Karpas-422 (cell line): Measurements from ENCODE around the gene TMED4. TPM values are rescaled to one million over a fixed set of nuclear protein-coding genes. Genes with fewer than 3 reads are reported as not detected.

ENCODE experiments used
- DNase-seq: peaks from one replicate; pipeline ENCODE4 v3.0.0-alpha.2; 2015
- H2AFZ ChIP-seq: fragments of 200-600 bp; sonication (generic); 2 replicates; pipeline ENCODE4 v1.6.1; 2014; ENCODE audit warnings: antibody characterized with exemption, low read length, mixed read lengths
- H3K27ac ChIP-seq: fragments of 200-600 bp; sonication (generic); 2 replicates; pipeline ENCODE4 v1.5.1; 2014; ENCODE audit warnings: mild to moderate bottlenecking, low read length, moderate library complexity
- H3K27me3 ChIP-seq: fragments of 200-600 bp; sonication (generic); 2 replicates; pipeline ENCODE4 v1.6.1; 2014; ENCODE audit warnings: low read length, mixed read lengths
- H3K36me3 ChIP-seq: fragments of 200-600 bp; sonication (generic); 2 replicates; pipeline ENCODE4 v1.6.1; 2014; ENCODE audit warnings: low read length, mixed read lengths; ENCODE audit not compliant: insufficient read depth
- H3K4me1 ChIP-seq: fragments of 200-600 bp; sonication (generic); 2 replicates; pipeline ENCODE4 v1.6.1; 2014; ENCODE audit warnings: mild to moderate bottlenecking, low read length, mixed read lengths
- H3K4me2 ChIP-seq: fragments of 200-600 bp; sonication (generic); 2 replicates; pipeline ENCODE4 v1.6.1; 2014; ENCODE audit warnings: low read length, low read depth, mild to moderate bottlenecking; ENCODE audit not compliant: poor library complexity, severe bottlenecking
- H3K4me3 ChIP-seq: fragments of 200-600 bp; sonication (generic); 2 replicates; pipeline ENCODE4 v1.5.1; 2014; ENCODE audit warnings: mild to moderate bottlenecking, antibody characterized with exemption, low read length, mixed read lengths
- H3K79me2 ChIP-seq: fragments of 200-600 bp; sonication (generic); 2 replicates; pipeline ENCODE4 v1.6.1; 2014; ENCODE audit warnings: mild to moderate bottlenecking, low read length, mixed read lengths
- H3K9ac ChIP-seq: fragments of 200-600 bp; sonication (generic); 2 replicates; pipeline ENCODE4 v1.6.0; 2014; ENCODE audit warnings: low read length
- H3K9me2 ChIP-seq: fragments of 200-600 bp; sonication (generic), shearing (Covaris generic); replicated peaks from 2 replicates; pipeline ENCODE4 v1.6.0; 2014; ENCODE audit warnings: mild to moderate bottlenecking, low read length, moderate library complexity; ENCODE audit not compliant: insufficient read depth
- H3K9me3 ChIP-seq: fragments of 300-700, 200-600 bp; sonication (generic); 2 replicates; pipeline ENCODE4 v1.6.1; 2014; ENCODE audit warnings: low read length, mixed read lengths
- H4K20me1 ChIP-seq: fragments of 200-600 bp; sonication (generic); 2 replicates; pipeline ENCODE4 v1.6.1; 2014; ENCODE audit warnings: mild to moderate bottlenecking, antibody characterized with exemption, low read length, low read depth; ENCODE audit not compliant: insufficient read depth
- total RNA-seq: library from RNA; depleted of rRNA; stranded (reverse); fragments of >200 nt; shearing (Covaris generic); gene quantifications from 2 replicates; pipeline ENCODE4 v1.2.3, GENCODE V29; 2014; ENCODE audit warnings: low replicate concordance

Gene TMED4
- total RNA-seq, 1 experiment from 2014 or later = 66.2 TPM

DNA sequence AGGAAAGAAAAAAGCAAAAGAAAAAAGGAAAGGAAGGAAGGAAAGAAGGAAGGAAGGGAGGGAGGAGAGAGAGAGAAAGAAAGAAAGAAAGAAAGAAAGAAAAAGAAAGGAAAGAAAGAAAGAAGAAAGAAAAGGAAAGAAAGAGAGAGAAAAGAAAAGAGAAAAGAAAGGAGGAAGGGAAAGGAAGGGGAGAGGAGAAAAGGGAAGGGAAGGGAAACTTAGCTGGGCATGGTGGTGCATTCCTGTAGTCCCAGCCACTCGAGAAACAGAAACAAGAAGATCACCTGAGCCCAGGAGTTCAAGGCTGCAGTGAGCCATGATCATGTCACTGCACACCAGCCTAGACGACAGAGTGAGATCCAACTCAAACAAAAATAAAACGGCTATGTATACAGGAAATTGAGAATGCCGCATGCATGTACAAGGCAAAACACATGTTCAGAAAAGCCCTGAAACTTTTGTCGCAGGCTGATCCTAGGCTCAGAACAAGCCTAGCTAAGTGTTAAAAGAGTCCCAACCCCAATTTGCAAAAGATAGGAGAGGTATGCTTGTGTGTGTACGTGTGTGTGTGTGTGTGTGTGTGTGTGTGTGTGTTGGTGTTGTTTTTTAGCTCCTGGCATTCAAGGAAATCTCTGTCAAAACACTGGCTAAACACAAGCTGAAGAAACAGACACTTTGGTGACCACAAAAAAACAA lies 34.3 kb downstream of the TMED4 start:
- no peak overlapping the region for H3K9ac ChIP-seq
- H3K27me3 ChIP-seq = no peaks in the 10 kb centered on the region

DNA sequence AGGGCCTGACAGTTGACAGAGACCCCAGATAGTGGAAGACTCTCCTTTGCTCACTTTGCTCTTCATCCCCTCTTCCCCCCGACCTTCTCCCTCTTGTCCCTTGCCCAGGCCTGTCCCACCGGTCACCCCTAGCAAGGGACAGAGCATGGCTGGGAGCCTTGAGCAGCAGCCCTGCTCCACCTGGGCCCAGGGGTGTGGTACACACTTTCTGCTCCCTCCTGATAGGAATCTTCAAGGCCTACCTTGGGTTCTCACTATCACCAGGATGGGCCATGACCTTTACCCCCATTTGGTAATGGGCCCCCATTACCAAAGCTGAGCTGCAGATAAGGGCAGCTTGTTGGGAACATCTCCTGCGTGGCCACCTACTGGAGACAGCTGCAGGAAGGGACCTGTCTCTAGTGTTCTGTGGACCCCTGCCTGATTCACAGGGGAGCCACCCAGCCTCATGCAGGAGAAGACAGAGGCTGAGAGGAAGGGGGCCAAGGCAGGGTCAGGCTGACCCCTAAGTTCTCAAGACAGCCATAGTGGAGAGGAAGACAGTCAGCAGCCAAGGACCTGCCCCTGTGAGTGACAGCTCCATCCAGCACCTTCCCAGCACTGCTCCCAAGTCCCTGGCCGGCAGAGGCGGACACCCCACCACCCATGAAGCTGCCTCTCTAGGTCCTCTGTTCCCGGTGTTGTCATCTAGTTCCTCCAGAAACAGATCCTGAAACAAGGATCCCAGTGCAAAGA lies 40.0 kb downstream of the TMED4 start:
- H3K79me2 ChIP-seq = no peaks in the 10 kb centered on the region
- H3K27me3 ChIP-seq = no peaks in the 10 kb centered on the region
- H3K9me3 ChIP-seq = no peaks in the 10 kb centered on the region
- no peaks in the 10 kb centered on the region for H3K36me3 ChIP-seq
- no peak for DNase-seq
- H3K9me2 ChIP-seq = no peaks in the 10 kb centered on the region
- no peak overlapping the region for H3K9ac ChIP-seq
- no peak overlapping the region for H3K27ac ChIP-seq
- H3K4me3 ChIP-seq = no peak overlapping the region
- no peak overlapping the region for H2AFZ ChIP-seq
- H3K4me2 ChIP-seq = no peak overlapping the region
- no peaks in the 10 kb centered on the region for H3K4me1 ChIP-seq
- no peaks in the 10 kb centered on the region for H4K20me1 ChIP-seq

More for the DNA sequence above, 34.3 kb downstream of the TMED4 start:
- H3K27ac ChIP-seq = no peak overlapping the region
- no peaks in the 10 kb centered on the region for H3K36me3 ChIP-seq
- no peak overlapping the region for H3K4me2 ChIP-seq
- H2AFZ ChIP-seq = no peak overlapping the region
- no peak overlapping the region for H3K4me3 ChIP-seq
- H3K9me3 ChIP-seq = no peaks in the 10 kb centered on the region
- H3K79me2 ChIP-seq = no peaks in the 10 kb centered on the region
- no peak for DNase-seq
- no peaks in the 10 kb centered on the region for H4K20me1 ChIP-seq
- H3K4me1 ChIP-seq = no peaks in the 10 kb centered on the region
- H3K9me2 ChIP-seq = no peaks in the 10 kb centered on the region

DNA sequence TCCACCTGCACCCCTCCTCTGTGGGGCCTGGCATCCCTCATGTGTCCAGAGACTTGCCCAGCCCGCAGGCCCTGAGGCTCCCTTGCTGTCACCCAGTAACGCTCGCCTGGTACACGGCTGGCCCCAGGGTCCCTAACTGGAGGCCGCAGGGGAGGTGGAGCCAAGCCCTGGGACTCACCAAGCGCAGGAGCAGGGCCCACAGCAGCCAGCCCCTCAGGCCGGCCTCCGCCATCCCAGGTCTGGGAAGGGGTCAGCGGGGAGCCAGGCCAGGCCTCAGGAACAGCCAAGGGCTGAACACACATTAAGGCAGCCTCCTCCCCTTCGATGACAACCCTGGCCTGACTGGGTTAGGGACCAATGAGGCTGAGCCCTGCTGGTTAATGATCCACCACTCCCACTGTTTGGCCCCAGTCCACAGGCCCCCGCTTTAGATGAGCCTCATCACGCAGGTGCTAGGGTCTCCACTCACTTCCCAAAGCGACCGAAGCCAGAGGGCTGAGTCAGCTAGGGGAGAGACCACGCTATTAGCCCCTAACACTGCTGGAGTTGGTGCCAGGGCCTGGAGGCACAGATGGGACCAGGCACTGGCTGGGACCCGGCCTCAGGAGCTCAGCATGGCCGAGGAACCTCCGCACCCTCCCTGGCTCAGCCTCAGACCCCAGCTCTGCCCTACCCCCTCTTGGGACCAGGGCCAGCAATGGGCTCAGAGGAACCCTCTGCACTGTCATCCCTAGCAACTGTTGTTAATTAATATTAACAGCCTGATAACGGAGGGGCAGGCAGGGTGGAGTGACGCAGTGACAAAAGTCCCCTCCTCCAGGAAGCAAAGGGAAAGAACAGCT lies 40.8 kb downstream of the TMED4 start, which contains the start of gene NPC1L1:
NPC1L1 (minus strand) TSS at position 303 of the 842 bp plus-strand sequence; CDS start at position 232, 71 bp downstream.
- H3K9ac ChIP-seq = no peak within 1 kb of the TSS
- no peak for DNase-seq
- H3K4me3 ChIP-seq = no peak within 1 kb of the TSS
- no peaks in the 10 kb centered on the region for H3K9me3 ChIP-seq
- no peaks in the 10 kb centered on the region for H3K27me3 ChIP-seq
- no peaks in the 10 kb centered on the region for H4K20me1 ChIP-seq
- H3K79me2 ChIP-seq = no peaks in the 10 kb centered on the region
- no peaks in the 10 kb centered on the region for H3K4me1 ChIP-seq
- no peak within 1 kb of the TSS for H2AFZ ChIP-seq
- H3K4me2 ChIP-seq = no peak within 1 kb of the TSS
- H3K27ac ChIP-seq = no peak within 1 kb of the TSS
- no peaks in the 10 kb centered on the region for H3K9me2 ChIP-seq
- H3K36me3 ChIP-seq = no peaks in the 10 kb centered on the region

DNA sequence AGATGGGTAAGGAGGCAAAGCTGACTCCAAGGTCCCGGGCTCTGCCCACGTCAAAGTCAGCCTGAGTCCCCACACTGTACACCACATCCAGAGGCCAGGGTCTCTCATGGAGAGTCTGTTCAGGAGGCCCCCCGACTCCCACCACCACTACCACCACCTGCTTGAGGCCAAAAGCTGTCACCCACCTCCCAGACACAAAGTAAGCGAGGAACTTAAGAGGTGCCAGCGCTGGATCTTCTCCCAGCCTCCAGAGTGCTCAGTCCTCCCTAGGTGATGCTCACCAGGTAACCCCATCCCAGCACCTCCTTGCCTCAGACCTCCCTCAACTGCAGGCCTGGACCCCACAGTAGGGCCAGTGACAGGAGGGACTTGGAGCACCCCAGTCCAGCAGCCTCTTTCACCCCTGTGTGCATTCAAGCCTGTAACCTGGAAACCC lies 41.4 kb downstream of the TMED4 start:
- no peak for DNase-seq
- Histone ChIP-seq H2AFZ (no peak overlapping the region), H3K27me3 (no peaks in the 10 kb centered on the region), H3K9me3 (no peaks in the 10 kb centered on the region), H3K9ac (no peak overlapping the region), H3K4me3 (no peak overlapping the region), H4K20me1 (no peaks in the 10 kb centered on the region), H3K4me2 (no peak overlapping the region), H3K27ac (no peak overlapping the region), H3K9me2 (no peaks in the 10 kb centered on the region), H3K79me2 (no peaks in the 10 kb centered on the region), H3K36me3 (no peaks in the 10 kb centered on the region), H3K4me1 (no peaks in the 10 kb centered on the region)

DNA sequence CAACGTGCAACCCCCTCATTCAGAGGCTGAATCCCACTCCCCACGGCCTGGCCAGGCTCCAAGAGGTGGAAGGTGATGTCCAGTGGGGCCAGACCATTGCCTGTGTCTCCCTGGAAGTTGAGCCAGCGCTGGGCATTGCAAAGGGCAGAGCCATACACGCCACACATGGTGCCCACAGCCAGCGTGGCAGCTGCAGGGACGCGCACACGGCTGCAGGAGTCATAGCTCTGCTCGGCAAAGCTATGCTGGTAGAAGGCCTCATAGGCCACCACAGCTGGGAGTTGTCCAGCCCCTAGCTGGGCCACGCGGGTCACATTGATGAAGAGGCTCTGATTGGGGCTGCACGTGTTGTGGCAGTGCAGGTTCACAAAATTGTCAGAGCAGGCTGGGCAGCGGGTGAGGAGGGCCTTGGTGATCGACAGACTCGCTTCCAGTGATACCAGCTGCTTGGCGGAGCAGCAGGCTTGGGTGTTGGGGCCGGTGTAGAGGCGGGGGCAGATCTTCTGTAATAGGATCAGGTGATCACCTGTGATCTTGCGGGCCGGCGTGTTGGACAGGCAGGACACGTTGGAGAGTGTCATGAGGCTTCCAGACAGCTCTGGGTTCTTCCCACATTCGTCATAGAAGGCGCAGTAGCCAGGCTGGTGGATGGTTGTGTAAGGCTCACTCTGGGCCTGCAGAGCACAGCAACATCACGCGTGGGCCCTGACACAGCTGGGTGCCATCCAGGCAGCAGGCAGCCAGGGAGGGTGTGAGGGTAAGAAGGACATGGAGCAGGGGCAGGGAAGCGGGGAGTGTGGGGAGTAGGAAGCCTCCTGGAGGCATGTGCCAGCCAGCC lies 42.1 kb downstream of the TMED4 start:
- no peaks in the 10 kb centered on the region for H3K27me3 ChIP-seq
- no peak overlapping the region for H3K4me3 ChIP-seq
- no peaks in the 10 kb centered on the region for H3K79me2 ChIP-seq
- H3K9me3 ChIP-seq = no peaks in the 10 kb centered on the region
- DNase-seq = no peak
- H3K9me2 ChIP-seq = no peaks in the 10 kb centered on the region
- no peak overlapping the region for H2AFZ ChIP-seq
- no peak overlapping the region for H3K9ac ChIP-seq
- H3K4me1 ChIP-seq = no peaks in the 10 kb centered on the region
- no peak overlapping the region for H3K4me2 ChIP-seq
- H3K27ac ChIP-seq = no peak overlapping the region
- no peaks in the 10 kb centered on the region for H4K20me1 ChIP-seq
- H3K36me3 ChIP-seq = no peaks in the 10 kb centered on the region

DNA sequence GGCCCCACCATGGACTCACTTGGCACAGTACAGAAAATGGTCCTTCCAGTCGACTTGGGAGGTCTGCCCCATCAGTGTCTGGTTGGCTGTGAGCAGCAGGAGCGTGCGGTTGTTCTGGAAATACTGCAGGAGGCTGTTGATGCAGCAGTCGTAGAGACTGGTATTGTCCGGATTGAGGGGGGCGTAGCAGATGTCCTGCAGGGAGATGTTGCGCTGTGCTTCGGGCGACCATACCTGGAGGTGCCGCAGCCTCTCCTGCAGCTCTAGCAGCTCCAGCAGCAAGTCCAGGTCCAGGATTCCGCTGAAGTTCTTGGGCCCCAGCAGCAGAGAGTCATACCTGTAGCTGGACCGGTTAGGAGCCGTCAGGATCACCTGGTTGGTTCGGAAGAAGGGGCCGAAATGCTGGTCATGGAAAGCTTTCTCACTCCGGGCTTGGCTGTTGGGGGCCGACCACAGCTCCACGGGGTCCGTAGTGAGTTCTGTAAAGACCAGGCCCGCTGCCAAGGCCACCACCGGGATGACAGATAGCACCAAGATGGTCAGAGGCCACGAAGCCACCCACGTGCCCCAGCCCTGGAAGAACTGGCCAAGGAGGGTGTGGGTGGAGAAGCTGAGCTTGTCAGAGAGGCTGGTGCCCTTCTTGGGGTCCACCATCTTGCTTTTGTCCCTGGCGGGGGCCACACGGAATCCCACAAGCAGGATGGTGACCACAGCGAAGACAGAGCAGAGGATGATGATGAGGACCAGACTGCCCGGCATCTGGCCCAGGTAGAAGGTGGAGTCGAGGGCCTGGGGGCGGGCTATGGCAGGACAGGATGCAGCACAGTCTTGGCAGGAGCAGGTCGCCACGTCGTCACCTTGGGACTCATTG lies 43.0 kb downstream of the TMED4 start:
- no peaks in the 10 kb centered on the region for H4K20me1 ChIP-seq
- no peak overlapping the region for H2AFZ ChIP-seq
- H3K27me3 ChIP-seq = no peaks in the 10 kb centered on the region
- H3K9ac ChIP-seq = no peak overlapping the region
- H3K9me2 ChIP-seq = no peaks in the 10 kb centered on the region
- no peak overlapping the region for H3K27ac ChIP-seq
- no peak for DNase-seq
- H3K9me3 ChIP-seq = no peaks in the 10 kb centered on the region
- H3K4me1 ChIP-seq = no peaks in the 10 kb centered on the region
- H3K79me2 ChIP-seq = no peaks in the 10 kb centered on the region
- H3K36me3 ChIP-seq = no peaks in the 10 kb centered on the region
- no peak overlapping the region for H3K4me2 ChIP-seq
- no peak overlapping the region for H3K4me3 ChIP-seq

DNA sequence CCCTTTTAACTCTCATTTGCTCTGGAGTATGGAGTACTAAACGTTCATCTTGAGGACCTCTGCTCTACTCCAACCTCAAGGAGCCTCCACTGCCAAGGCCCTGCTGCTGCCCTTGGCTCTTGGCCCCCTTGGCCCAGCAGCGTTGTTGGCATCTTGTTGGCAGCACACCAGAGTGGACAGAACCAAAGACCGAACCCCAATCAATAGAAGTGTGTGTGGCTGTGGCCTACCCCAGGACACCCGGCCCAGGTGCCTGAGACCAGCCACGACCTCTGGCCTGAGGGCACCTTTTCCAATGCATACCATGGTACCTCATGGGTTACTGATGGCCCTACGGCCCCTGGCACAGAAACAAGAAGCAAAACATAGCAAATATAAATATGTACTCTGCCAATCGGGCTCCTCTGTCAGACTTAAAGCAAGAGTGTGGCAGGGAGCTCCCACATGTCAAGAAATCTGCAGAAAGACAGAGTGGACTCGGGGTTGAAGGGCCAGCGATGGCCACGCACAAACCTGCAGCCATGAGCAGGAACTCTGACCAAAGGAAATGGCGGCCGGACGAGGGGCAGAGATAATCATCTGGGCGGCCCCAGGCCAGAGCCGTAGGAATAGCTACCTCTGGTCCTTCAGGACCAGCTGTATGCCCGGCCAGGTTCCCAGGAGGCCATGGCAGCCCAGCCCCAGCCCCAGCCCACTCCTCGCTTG lies 43.8 kb downstream of the TMED4 start:
- Histone ChIP-seq H3K9me2 (no peaks in the 10 kb centered on the region), H3K27me3 (no peaks in the 10 kb centered on the region), H4K20me1 (no peaks in the 10 kb centered on the region), H3K27ac (no peak overlapping the region), H3K4me3 (no peak overlapping the region), H3K4me2 (no peak overlapping the region), H3K9me3 (no peaks in the 10 kb centered on the region), H3K79me2 (no peaks in the 10 kb centered on the region), H3K9ac (no peak overlapping the region), H3K4me1 (no peaks in the 10 kb centered on the region), H2AFZ (no peak overlapping the region), H3K36me3 (no peaks in the 10 kb centered on the region)
- DNase-seq = no peak
